HCT116 (cell line): Measurements from ENCODE around the gene CREBBP. TPM values are rescaled to one million over a fixed set of nuclear protein-coding genes. Genes with fewer than 3 reads are reported as not detected.

Source experiments
- ATAC-seq: fragments of 200-7000 bp; cut with Tn5 transposase; 2 replicates; pipeline ENCODE4 v1.9.1; 2020; ENCODE audit warnings: mild to moderate bottlenecking, moderate library complexity
- BruUV-seq: library from RNA; stranded (reverse); fragments of 400-500 nt; replicated peaks from 2 replicates; lab custom pipeline; 2021; lab: Mats Ljungman, UMichigan
- CTCF ChIA-PET: fragments of 300-600 bp; sonication (Branson Sonifier 250); formaldehyde crosslinking; loops from one replicate; lab custom pipeline; 2021; ENCODE audit warnings: antibody characterized with exemption; lab: Charles Lee
- POLR2A ChIA-PET: fragments of 300-600, 350-600 bp; sonication (Branson Sonifier 250); formaldehyde crosslinking; loops from one replicate; lab custom pipeline; 2021; ENCODE audit warnings: antibody characterized with exemption; lab: Charles Lee
- RAD21 ChIA-PET, 2 experiments: fragments of 300-600 bp; sonication (Branson Sonifier 250); formaldehyde crosslinking; loops; one replicate each; lab custom pipeline; 2023; ENCODE audit warnings: low total read pairs in 2 of 2; ENCODE audit not compliant: uncharacterized antibody in 2 of 2, unreplicated experiment in 2 of 2, low non-redundant PET in 1 of 2; lab: Charles Lee
- DNase-seq: peaks from one replicate; pipeline ENCODE4 v3.0.0-alpha.2; 2010; ENCODE audit warnings: low read depth, low spot score
- H2AFZ ChIP-seq: fragments of 200-600 bp; shearing (Covaris generic), sonication (generic); 2 replicates; pipeline ENCODE4 v1.6.1; 2017; ENCODE audit warnings: low read depth, mixed run types, mixed read lengths, antibody characterized with exemption, low read length; ENCODE audit not compliant: poor library complexity, severe bottlenecking
- H3K27ac ChIP-seq: 2 replicates; pipeline ENCODE4 v1.5.1; 2012; ENCODE audit warnings: low read depth, low read length
- H3K27me3 ChIP-seq: fragments of 200-600 bp; sonication (generic); 2 replicates; pipeline ENCODE4 v1.6.1; 2016; ENCODE audit warnings: mixed run types, low read length, mixed read lengths; ENCODE audit not compliant: insufficient read depth
- H3K36me3 ChIP-seq, 2 experiments: fragments of 200-500 bp in 1 of 2; fragments of 200-600 bp in 1 of 2; sonication (Bioruptor generic) in 1 of 2; sonication (generic) in 1 of 2; 2 replicates each; pipeline versions ENCODE4 v1.5.1 to v1.6.1; 2014 to 2016; ENCODE audit warnings: low read length in 2 of 2, inconsistent platforms in 1 of 2, mixed read lengths in 1 of 2, mixed run types in 1 of 2; ENCODE audit not compliant: insufficient read depth in 2 of 2, control insufficient read depth in 1 of 2
- H3K4me1 ChIP-seq, 2 experiments: fragments of 200-600 bp in 1 of 2; sonication (generic) in 1 of 2; 2 replicates each; pipeline versions ENCODE4 v1.5.1 to v1.6.1; 2012 to 2017; ENCODE audit warnings: low read length in 2 of 2, inconsistent platforms in 1 of 2, mild to moderate bottlenecking in 1 of 2, mixed read lengths in 1 of 2, mixed run types in 1 of 2, moderate library complexity in 1 of 2; ENCODE audit not compliant: insufficient read depth in 2 of 2, control insufficient read depth in 1 of 2
- H3K4me2 ChIP-seq: fragments of 200-600 bp; sonication (generic); 2 replicates; pipeline ENCODE4 v1.6.1; 2017; ENCODE audit warnings: mixed run types, low read length, mixed read lengths
- H3K4me3 ChIP-seq, 2 experiments: fragments of 200-600 bp in 1 of 2; sonication (generic) in 1 of 2; replicated peaks in 1 of 2; 2 replicates each; pipeline ENCODE4 v1.5.1; 2011 to 2016; ENCODE audit warnings: low read length in 2 of 2, control low read depth in 1 of 2, low read depth in 1 of 2, mild to moderate bottlenecking in 1 of 2, mixed read lengths in 1 of 2, mixed run types in 1 of 2
- H3K79me2 ChIP-seq: fragments of 200-600 bp; sonication (generic); 2 replicates; pipeline ENCODE4 v1.6.1; 2017; ENCODE audit warnings: mild to moderate bottlenecking, mixed run types, low read length, moderate library complexity, mixed read lengths; ENCODE audit not compliant: insufficient read depth
- H3K9ac ChIP-seq: fragments of 200-600 bp; sonication (generic); 2 replicates; pipeline ENCODE4 v1.6.1; 2016; ENCODE audit warnings: low read length, mixed read lengths
- H3K9me2 ChIP-seq: fragments of 200-600 bp; sonication (generic), shearing (Covaris generic); 2 replicates; pipeline ENCODE4 v1.6.1; 2017; ENCODE audit warnings: mixed run types, mild to moderate bottlenecking, moderate library complexity; ENCODE audit not compliant: insufficient read depth
- H3K9me3 ChIP-seq, 2 experiments: fragments of 200-500 bp in 1 of 2; fragments of 200-600 bp in 1 of 2; sonication (Bioruptor generic) in 1 of 2; sonication (generic) in 1 of 2; 2 replicates each; pipeline ENCODE4 v1.6.1; 2014 to 2017; ENCODE audit warnings: low read length in 2 of 2, mixed read lengths in 2 of 2, inconsistent platforms in 1 of 2, low read depth in 1 of 2, mild to moderate bottlenecking in 1 of 2, mixed run types in 1 of 2, moderate library complexity in 1 of 2; ENCODE audit not compliant: control insufficient read depth in 1 of 2, insufficient read depth in 1 of 2
- H4K20me1 ChIP-seq: fragments of 200-600 bp; sonication (generic), shearing (Covaris generic); 2 replicates; pipeline ENCODE4 v1.6.1; 2017; ENCODE audit warnings: mixed run types, mild to moderate bottlenecking, moderate library complexity; ENCODE audit not compliant: insufficient read depth
- CBX3 ChIP-seq: IDR thresholded peaks from 2 replicates; pipeline ENCODE4 v1.6.1; 2012; ENCODE audit warnings: low read depth
- CEBPB ChIP-seq: IDR thresholded peaks from 2 replicates; pipeline ENCODE4 v1.6.1; 2012; ENCODE audit warnings: low read depth
- CTCF ChIP-seq, 3 experiments: fragments of 200-600 bp in 1 of 3; sonication (generic) in 1 of 3; IDR thresholded peaks in 2 of 3; conservative IDR thresholded peaks in 1 of 3; 2 replicates each; pipeline ENCODE4 v1.5.1; 2012 to 2017; ENCODE audit warnings: low read depth in 2 of 3, low read length in 2 of 3, antibody characterized with exemption in 1 of 3, borderline replicate concordance in 1 of 3, control low read depth in 1 of 3, mild to moderate bottlenecking in 1 of 3, mixed read lengths in 1 of 3, mixed run types in 1 of 3, moderate library complexity in 1 of 3; ENCODE audit not compliant: insufficient read depth in 1 of 3
- EGR1 ChIP-seq: IDR thresholded peaks from 2 replicates; pipeline ENCODE4 v1.6.1; 2012; ENCODE audit warnings: low read depth
- JUND ChIP-seq: IDR thresholded peaks from 2 replicates; pipeline ENCODE4 v1.6.1; 2012
- MAX ChIP-seq: IDR thresholded peaks from 2 replicates; pipeline ENCODE4 v1.6.1; 2012
- SRF ChIP-seq: IDR thresholded peaks from 2 replicates; pipeline ENCODE4 v1.6.1; 2012; ENCODE audit warnings: low read depth
- intact Hi-C: fragments of 100-400 bp; cut with micrococcal nuclease; formaldehyde crosslinking; loops from 2 replicates; pipeline ENCODE4 v1.10.0; 2022
- total RNA-seq: library from RNA; stranded (reverse); gene quantifications from one replicate; pipeline ENCODE4 v1.2.1, GENCODE V29; 2021; ENCODE audit not compliant: unreplicated experiment
- TF ChIP-seq, protein P1 (sequence below): IDR thresholded peaks from 2 replicates; pipeline ENCODE4 v1.6.1; 2012

CREBBP gene
- total RNA-seq, 1 experiment from 2014 or later, result 42.7 TPM

- H4K20me1 ChIP-seq, result peaks cover 6% of the 10 kb centered on the region; the same call in 1 of the 2 replicates
- peaks cover 100% of the 10 kb centered on the region for H3K79me2 ChIP-seq
- intact Hi-C loops, result no loop called here
- ChIA-PET POLR2A (no interaction called here), CTCF (no interaction called here)
- H3K36me3 ChIP-seq, result no peaks in the 10 kb centered on the region
- ATAC-seq, result no peak
- H3K9me3 ChIP-seq, result no peaks in the 10 kb centered on the region
- TF ChIP-seq SRF, result no peak
- no peak for TF ChIP-seq CTCF (IDR thresholded peaks at IDR 0.05 in 2 of 3, conservative IDR thresholded peaks at IDR 0.05 in 1 of 3; ENCODE audit: borderline replicate concordance in 1 of 3, insufficient read depth in 1 of 3, low read depth in 2 of 3, low read length in 2 of 3)
- TF ChIP-seq, protein P1, sequence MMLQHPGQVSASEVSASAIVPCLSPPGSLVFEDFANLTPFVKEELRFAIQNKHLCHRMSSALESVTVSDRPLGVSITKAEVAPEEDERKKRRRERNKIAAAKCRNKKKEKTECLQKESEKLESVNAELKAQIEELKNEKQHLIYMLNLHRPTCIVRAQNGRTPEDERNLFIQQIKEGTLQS, result no peak
- no peak for TF ChIP-seq CBX3
- TF ChIP-seq, all 23 proteins: peak for 0
- no peak overlapping the region for H3K27ac ChIP-seq
- RAD21 ChIA-PET, result no interaction called here
- H3K27me3 ChIP-seq, result no peaks in the 10 kb centered on the region
- no peak overlapping the region for H3K4me2 ChIP-seq
- no peak for DNase-seq
- H3K9me2 ChIP-seq, result no peaks in the 10 kb centered on the region
- H3K4me1 ChIP-seq, result peaks cover 9 to 12% of the 10 kb centered on the region in 2 experiments
- no peak overlapping the region for H2AFZ ChIP-seq
- no peak overlapping the region for H3K4me3 ChIP-seq
- no peak overlapping the region for H3K9ac ChIP-seq
- BruUV-seq, result no TSS peak
Observed at GRCh38 chr16:3825103-3825502, 55.4 kb downstream of the CREBBP start.

GRCh38 chr16:3824121-3824795 is 56.3 kb downstream of the CREBBP start:
- Histone ChIP-seq H3K9me2 (no peaks in the 10 kb centered on the region), H3K36me3 (no peaks in the 10 kb centered on the region), H3K27me3 (no peaks in the 10 kb centered on the region), H3K9ac (no peak overlapping the region)
- TF ChIP-seq CEBPB (no peak), SRF (no peak), EGR1 (no peak), JUND (no peak), CTCF (IDR thresholded peaks at IDR 0.05 in 2 of 3, conservative IDR thresholded peaks at IDR 0.05 in 1 of 3; ENCODE audit: borderline replicate concordance in 1 of 3, insufficient read depth in 1 of 3, low read depth in 2 of 3, low read length in 2 of 3) (no peak), MAX (no peak)
- TF ChIP-seq, all 23 proteins: peak for 0
- H3K27ac ChIP-seq, result no peak overlapping the region
- no peak overlapping the region for H2AFZ ChIP-seq
- DNase-seq, result no peak
- RAD21 ChIA-PET, result no interaction called here
- no TSS peak for BruUV-seq
- H4K20me1 ChIP-seq, result peaks cover 10% of the 10 kb centered on the region; the same call in 1 of the 2 replicates
- POLR2A ChIA-PET, result no interaction called here
- H3K4me1 ChIP-seq, result peaks cover 12 to 19% of the 10 kb centered on the region in 2 experiments
- no peaks in the 10 kb centered on the region for H3K9me3 ChIP-seq
- CTCF ChIA-PET, result no interaction called here
- H3K79me2 ChIP-seq, result peaks cover 100% of the 10 kb centered on the region
- no peak for ATAC-seq
- intact Hi-C loops, result no loop called here
- no peak overlapping the region for H3K4me3 ChIP-seq
- H3K4me2 ChIP-seq, result no peak overlapping the region
